ENCODE results near the gene TRMT44.
"Not testable (repeated sequence)": the region's sequence is repeated elsewhere in the genome, so short reads cannot be mapped to it uniquely, and the experiment has no call there.

TRMT44 gene

GRCh38 chr4:8513080-8513479, 72.5 kb downstream of the TRMT44 start:
- DNase-seq (ENCODE audit: low read depth), result not testable (repeated sequence)

DNA sequence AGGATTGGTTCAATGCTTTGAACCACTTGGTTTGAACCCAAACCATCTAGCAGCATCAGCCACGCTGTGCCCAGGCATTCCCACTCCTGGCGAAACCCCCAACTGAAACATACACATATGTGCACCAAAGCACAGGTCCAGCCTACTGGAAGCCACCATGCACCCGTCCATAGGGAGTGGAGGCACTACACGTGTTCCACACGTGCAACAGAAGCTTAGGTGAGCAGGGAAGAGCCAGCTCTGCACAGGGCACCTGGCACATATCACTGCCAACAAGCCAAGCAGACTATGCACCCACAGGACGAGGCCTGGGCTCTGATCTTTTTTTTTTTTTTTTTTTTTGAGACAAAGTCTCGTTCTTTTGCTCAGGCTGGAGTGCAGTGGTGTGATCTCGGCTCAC, 73.4 kb downstream of the TRMT44 start:
- DNase-seq (ENCODE audit: low read depth), result no peak

DNA sequence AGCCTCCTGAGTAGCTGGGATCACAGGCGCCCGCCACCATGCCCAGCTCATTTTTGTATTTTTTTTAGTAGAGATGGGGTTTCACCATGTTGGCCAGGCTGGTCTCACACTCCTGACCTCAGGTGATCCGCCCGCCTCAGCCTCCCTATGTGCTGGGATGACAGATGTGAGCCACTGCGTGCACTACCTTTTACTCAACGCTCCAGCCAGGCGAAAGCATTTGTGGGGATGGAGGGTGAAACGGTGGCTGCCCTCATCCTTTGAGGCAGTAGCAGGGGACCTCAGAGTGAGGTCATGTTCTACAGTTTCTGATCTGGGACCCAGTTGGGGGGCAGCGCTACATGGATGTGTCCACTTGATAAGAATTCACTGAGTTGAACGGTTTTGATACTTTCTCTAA, 73.8 kb downstream of the TRMT44 start:
- DNase-seq (ENCODE audit: low read depth), result no peak

GRCh38 chr4:8515316-8516060, 74.9 kb downstream of the TRMT44 start:
- DNase-seq (ENCODE audit: low read depth), result no peak

GRCh38 chr4:8516061-8516573, 75.5 kb downstream of the TRMT44 start:
- no peak for DNase-seq (ENCODE audit: low read depth)

DNA sequence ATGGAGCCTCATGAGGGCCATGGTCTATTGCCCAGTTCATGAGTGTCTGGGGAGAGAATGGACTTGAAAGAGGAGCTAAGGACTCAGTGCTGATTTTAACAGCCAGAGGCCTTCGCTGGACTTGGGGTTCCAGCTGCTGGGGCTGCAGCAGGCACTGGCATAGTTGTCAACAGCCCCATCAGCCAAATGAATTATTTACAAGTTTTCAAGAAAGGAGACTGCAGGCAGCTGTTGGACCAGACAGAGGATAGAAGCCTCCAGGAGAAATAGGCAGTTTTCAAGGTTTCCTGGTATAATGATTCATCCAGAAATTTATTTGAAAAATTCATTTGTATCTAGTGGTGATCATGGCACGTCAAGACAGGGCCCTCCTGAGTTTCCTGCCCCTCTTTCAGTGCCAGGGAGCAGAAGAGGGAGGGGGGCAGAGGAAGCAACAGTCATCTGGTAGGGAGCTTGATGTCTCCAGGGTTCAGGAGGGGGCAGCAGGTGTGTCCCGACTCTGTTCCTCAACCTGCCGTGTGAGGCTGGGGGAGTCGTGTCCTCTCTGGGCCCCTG, 76.5 kb downstream of the TRMT44 start:
- no peak for DNase-seq (ENCODE audit: low read depth)

DNA sequence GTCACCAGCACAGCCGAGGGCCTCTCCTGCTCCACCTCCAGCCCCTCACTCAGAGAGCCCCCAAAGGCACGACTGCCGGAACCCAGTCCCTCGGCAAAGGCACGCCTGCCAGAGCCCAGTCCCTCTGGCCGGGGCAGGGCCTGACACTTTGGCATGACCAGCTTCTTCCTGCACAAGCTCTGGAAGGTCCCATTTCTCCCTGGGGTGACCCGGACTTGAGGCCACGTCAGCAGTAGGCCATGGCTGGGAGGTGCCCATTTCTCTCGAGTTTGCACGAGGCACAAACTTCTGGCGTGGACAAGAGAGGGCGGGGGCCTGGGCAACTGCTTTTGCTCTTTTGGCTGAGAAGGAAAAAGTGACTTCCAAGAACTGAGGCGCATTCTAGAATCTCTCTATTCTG, 77.4 kb downstream of the TRMT44 start:
- no peak for DNase-seq (ENCODE audit: low read depth)

DNA sequence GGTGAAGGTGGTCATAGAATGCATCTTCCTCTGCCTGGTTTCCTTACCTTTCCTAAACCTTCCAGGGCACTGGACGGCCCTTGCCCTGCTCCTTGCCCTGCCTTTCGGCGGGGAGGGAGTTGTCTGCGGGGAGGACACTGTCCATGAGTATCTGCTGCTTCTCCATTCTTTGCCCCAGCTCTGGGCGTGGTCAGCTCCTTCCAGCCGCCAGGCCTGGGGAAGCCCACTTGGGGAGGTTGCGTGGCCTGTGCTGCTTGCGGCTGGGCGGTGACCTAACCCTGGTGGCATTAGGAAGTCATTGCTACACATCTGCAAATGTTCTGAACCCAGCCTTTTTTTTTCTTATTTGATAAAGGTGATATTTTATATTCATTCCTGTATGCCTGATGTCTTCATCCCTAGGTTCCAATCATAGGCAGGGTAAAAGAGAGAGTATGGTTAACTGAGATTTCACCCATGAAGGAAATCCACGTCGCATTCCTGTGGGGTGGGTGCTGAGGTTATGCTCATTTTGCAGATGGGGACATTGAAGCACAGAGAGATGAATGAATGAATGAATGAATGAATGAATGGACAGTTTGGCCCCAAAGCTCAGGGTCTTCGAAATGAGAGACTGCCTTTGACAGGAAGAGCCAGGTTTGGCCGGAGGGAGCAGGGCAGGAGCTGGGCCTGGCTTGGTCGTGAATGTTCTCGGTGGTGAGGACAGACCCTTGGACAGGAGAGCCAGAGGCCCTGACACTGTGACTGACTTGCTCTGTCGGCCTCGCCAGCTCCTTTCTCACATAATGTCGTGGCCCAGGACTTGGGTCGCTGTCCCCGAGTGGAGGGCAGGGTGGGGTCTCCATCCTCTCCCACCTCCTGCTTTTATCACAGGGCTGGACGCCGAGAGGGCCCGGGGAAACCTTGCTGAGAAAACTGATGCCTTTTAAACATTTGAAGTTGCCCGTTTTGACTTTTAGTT, 81.9 kb downstream of the TRMT44 start:
- DNase-seq (ENCODE audit: low read depth), result no peak

GRCh38 chr4:8523175-8523574, 82.6 kb downstream of the TRMT44 start:
- DNase-seq (ENCODE audit: low read depth), result no peak

DNA sequence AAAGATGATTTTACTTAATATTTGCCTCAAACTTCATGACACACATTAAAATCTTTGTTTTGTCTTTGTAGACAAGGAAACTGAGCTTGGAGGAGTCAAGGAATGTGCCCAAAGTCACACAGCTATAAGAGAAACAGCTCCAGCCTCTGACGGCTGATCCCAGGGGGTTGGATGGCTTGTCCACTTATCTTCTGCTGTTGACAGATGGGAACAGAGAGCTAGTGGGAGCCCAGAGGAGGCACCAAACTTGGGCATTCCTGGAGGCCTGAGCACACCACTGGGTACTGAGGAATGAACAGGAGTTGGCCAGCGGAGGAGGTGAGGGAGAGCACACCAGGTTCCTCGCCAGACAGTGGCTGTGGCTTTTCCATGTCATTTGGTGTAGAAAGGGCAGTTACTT, 83.2 kb downstream of the TRMT44 start:
- DNase-seq (ENCODE audit: low read depth), result no peak

- no peak for DNase-seq (ENCODE audit: low read depth)
Measured at GRCh38 chr4:8524595-8525382, 84.2 kb downstream of the TRMT44 start.

GRCh38 chr4:8525383-8526120, 85.0 kb downstream of the TRMT44 start:
- no peak for DNase-seq (ENCODE audit: low read depth)

Measured in stimulated activated CD8-positive, alpha-beta memory T cell treated with anti-CD3 and anti-CD28 coated beads, Interleukin-15, amount 100 ng/mL, for 1 hour (primary cell).